CD4-positive, alpha-beta T cell (primary cell): ENCODE results near the gene FOLR3. TPM values are rescaled to one million over a fixed set of nuclear protein-coding genes. Genes with fewer than 3 reads are reported as not detected.

ENCODE experiments used
- ATAC-seq: fragments of 200-7000 bp; cut with Tn5 transposase; one replicate; pipeline ENCODE4 v1.10.0; 2022; ENCODE audit warnings: mild to moderate bottlenecking; ENCODE audit not compliant: poor library complexity
- CTCF ChIA-PET: fragments of 350-600 bp; sonication (Branson Sonifier 250); formaldehyde crosslinking; loops from one replicate; lab custom pipeline; 2021; ENCODE audit warnings: antibody characterized with exemption, inconsistent platforms; lab: Charles Lee
- POLR2A ChIA-PET: fragments of 350-600 bp; sonication (Branson Sonifier 250); formaldehyde crosslinking; loops from one replicate; lab custom pipeline; 2021; ENCODE audit warnings: antibody characterized with exemption, inconsistent platforms; lab: Charles Lee
- DNase-seq, 14 experiments: peaks; one replicate each; pipeline ENCODE4 v3.0.0-alpha.2; 2013 to 2020; ENCODE audit warnings: mixed read lengths in 2 of 14
- H3K27ac ChIP-seq, 2 donors: one replicate each; pipeline versions ENCODE4 v1.5.1 to v1.7.0; 2013; ENCODE audit warnings: low read length in 2 of 2, low read depth in 1 of 2, mild to moderate bottlenecking in 1 of 2
- H3K27me3 ChIP-seq, 2 experiments: 1 replicate in 1 of 2; 2 replicates in 1 of 2; pipeline versions ENCODE4 v1.6.1 to v1.7.0; 2013; ENCODE audit warnings: low read length in 2 of 2, control low read depth in 1 of 2, mild to moderate bottlenecking in 1 of 2, moderate library complexity in 1 of 2; ENCODE audit not compliant: insufficient read depth in 2 of 2, control insufficient read depth in 1 of 2
- H3K36me3 ChIP-seq: one replicate; pipeline ENCODE4 v1.6.1; 2013; ENCODE audit warnings: low read length, control low read depth; ENCODE audit not compliant: insufficient read depth
- H3K4me1 ChIP-seq: one replicate; pipeline ENCODE4 v1.6.1; 2013; ENCODE audit warnings: low read length, control low read depth; ENCODE audit not compliant: insufficient read depth
- H3K4me3 ChIP-seq: one replicate; pipeline ENCODE4 v1.5.1; 2013; ENCODE audit warnings: mild to moderate bottlenecking, low read length, moderate library complexity
- H3K9me3 ChIP-seq, 2 experiments: 1 replicate in 1 of 2; 2 replicates in 1 of 2; pipeline versions ENCODE4 v1.6.1 to v1.7.0; 2013; ENCODE audit warnings: low read length in 2 of 2, mild to moderate bottlenecking in 2 of 2, control low read depth in 1 of 2, moderate library complexity in 1 of 2; ENCODE audit not compliant: control insufficient read depth in 1 of 2, insufficient read depth in 1 of 2
- H3K27ac Mint-ChIP-seq: one replicate; pipeline ENCODE4 v1.8.0; 2020; ENCODE audit warnings: mixed read lengths
- H3K27me3 Mint-ChIP-seq: one replicate; pipeline ENCODE4 v1.8.0; 2021; ENCODE audit warnings: mixed read lengths
- H3K36me3 Mint-ChIP-seq: one replicate; pipeline ENCODE4 v1.8.0; 2021; ENCODE audit warnings: low read depth, mixed read lengths
- H3K4me1 Mint-ChIP-seq: one replicate; pipeline ENCODE4 v1.8.0; 2021; ENCODE audit warnings: low read depth, mixed read lengths
- H3K4me3 Mint-ChIP-seq: one replicate; pipeline ENCODE4 v1.8.0; 2020; ENCODE audit warnings: mild to moderate bottlenecking, mixed read lengths
- H3K9me3 Mint-ChIP-seq: one replicate; pipeline ENCODE4 v1.8.0; 2020; ENCODE audit warnings: mixed read lengths
- CTCF ChIP-seq: fragments of 200-600 bp; IDR thresholded peaks from one replicate; pipeline ENCODE4 v1.8.0; 2022; ENCODE audit warnings: antibody characterized with exemption, mild to moderate bottlenecking
- intact Hi-C, 2 experiments: fragments of 100-400 bp; cut with DNase I in 1 of 2; cut with micrococcal nuclease in 1 of 2; formaldehyde crosslinking; loops; one replicate each; pipeline versions ENCODE4 v1.15.1 to v1.9.0; 2023 to 2025; cut with DNase I, micrococcal nuclease
- total RNA-seq, 174 experiments: library from RNA in 2 of 174; stranded (reverse) in 2 of 174; gene quantifications; one replicate each; pipeline ENCODE4 v1.2.3 and lab custom pipeline; 2021 to 2026

FOLR3 gene
- total RNA-seq, 2 experiments from 2014 or later, result 0.47 TPM; not detected in 1

DNA sequence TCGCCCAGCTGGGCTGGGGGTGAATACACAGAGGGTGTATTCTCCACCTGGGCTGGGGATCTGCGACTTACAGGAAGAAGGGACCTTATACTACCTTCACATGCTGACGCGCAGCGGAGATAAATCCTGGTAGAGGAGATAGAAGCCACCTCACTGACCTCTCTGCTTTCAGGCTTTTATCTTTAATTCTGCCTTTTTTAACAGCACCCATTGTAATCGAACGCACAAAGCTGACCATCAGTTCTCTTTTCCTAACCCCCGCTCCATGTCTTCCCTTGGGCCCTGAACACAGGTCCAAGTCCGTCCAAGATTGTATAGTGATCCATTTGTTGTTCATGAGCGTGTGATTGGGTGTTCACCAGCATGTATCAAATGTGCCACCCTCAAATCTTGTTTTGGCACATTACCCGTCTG is 31.8 kb upstream of the FOLR3 start:
- POLR2A ChIA-PET, result interaction anchor here (4.3 kb wide), 1 partner anchor 9 kb away, joined by 19 read pairs; the partner anchor contains the start of gene ANAPC15
- ATAC-seq, result no peak

GRCh38 chr11:72105888-72106287 is 29.6 kb upstream of the FOLR3 start, which contains the start of gene TOMT:
TSS of gene TOMT (plus strand) at chr11:72105924. CDS start at chr11:72105952, 28 bp downstream.
- H3K27me3 Mint-ChIP-seq, result no peaks in the 10 kb centered on the region
- H3K4me3 ChIP-seq, result no peak within 1 kb of the TSS
- H3K9me3 ChIP-seq, result no peaks in the 10 kb centered on the region
- H3K27ac Mint-ChIP-seq, result peak within 1 kb of the TSS; percentile 98
- intact Hi-C loops, result loop anchor here in 1 of 2 experiments (2.0 to 10.0 kb wide), 2 partner anchors 177 to 311 kb away; partner anchors contain the start of genes RNF121 and XNDC1N
- H3K36me3 ChIP-seq, result peaks cover 30% of the 10 kb centered on the region
- H3K9me3 Mint-ChIP-seq, result no peaks in the 10 kb centered on the region
- peak within 1 kb of the TSS; percentile 49 for H3K4me3 Mint-ChIP-seq
- ChIA-PET POLR2A (no interaction called here), CTCF (interaction anchor here (1.0 kb wide), 1 partner anchor 81 kb away, joined by 4 read pairs; no protein-coding TSS in a partner anchor)
- peaks cover 40% of the 10 kb centered on the region for H3K4me1 Mint-ChIP-seq
- peaks cover 45% of the 10 kb centered on the region for H3K36me3 Mint-ChIP-seq
- H3K4me1 ChIP-seq, result peaks cover 27% of the 10 kb centered on the region
- no peak for ATAC-seq
- no peak for TF ChIP-seq CTCF
- H3K27me3 ChIP-seq, result no peaks in the 10 kb centered on the region
- no peak within 1 kb of the TSS for H3K27ac ChIP-seq
- no peak for DNase-seq

More for the DNA sequence above, 31.8 kb upstream of the FOLR3 start:
- CTCF ChIA-PET, result no interaction called here
- no peak for DNase-seq
- peak overlapping the region; percentile 98 for H3K27ac Mint-ChIP-seq
- peak overlapping the region; percentile 91 for H3K4me3 Mint-ChIP-seq
- peaks cover 49% of the 10 kb centered on the region for H3K4me1 Mint-ChIP-seq
- Histone ChIP-seq H3K4me1 (peaks cover 34% of the 10 kb centered on the region), H3K4me3 (peak overlapping the region; percentile 93), H3K27ac (peak overlapping the region; percentile 79 to 92), H3K9me3 (no peaks in the 10 kb centered on the region), H3K36me3 (peaks cover 20% of the 10 kb centered on the region), H3K27me3 (no peaks in the 10 kb centered on the region)
- peaks cover 51% of the 10 kb centered on the region for H3K36me3 Mint-ChIP-seq
- no peaks in the 10 kb centered on the region for H3K27me3 Mint-ChIP-seq
- intact Hi-C loops, result loop anchor here (1.0 to 10.0 kb wide), 4 partner anchors 9 to 309 kb away; partner anchors contain the start of genes ANAPC15 (in 2 of the 2), LRRC51 (in 1 of the 2), NUMA1 (in 1 of the 2) and RNF121 (in 1 of the 2)
- TF ChIP-seq CTCF, result no peak
- H3K9me3 Mint-ChIP-seq, result no peaks in the 10 kb centered on the region

DNA sequence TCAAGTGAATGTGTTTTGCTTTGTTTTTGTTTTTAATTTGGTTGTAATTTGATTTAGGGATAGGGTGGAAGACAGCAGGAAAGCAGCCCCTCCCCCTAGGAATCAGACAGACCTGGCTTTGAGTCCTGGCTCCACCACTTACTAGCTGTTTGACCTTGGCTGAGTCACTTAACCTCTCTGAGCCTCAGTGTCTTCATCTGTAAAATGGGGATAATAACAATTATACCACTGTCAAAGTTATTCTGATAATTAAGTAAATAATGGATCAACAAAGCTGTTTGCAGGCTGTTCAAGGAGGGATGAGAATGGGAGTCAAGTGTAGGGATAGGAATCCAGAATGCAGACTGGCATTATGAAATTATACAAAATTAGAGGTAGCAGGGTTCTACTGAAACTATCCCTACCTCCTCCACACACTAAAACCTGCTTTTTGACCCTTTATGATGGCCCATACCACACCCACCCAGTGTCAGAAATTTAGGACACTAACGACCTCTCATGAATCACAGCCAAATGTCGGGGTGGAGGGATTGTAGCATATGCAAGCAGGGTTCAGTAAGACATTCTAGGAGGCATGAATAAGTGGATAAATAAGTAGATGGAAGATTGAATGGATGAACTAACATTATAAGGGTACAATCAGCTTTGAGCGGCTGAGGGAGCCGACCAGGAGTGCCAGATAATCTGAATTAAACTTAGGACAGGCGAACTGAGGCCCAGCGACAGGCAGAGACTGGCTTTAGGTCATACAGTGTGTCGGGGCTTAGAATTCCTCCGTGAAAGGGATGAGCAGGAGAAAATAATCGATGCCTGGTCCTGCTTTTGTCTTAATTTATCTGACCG is 24.0 kb upstream of the FOLR3 start:
- no peaks in the 10 kb centered on the region for H3K27me3 Mint-ChIP-seq
- peak overlapping the region; percentile 68 for H3K4me3 ChIP-seq
- ATAC-seq (no peak), DNase-seq (no peak)
- peaks cover 25% of the 10 kb centered on the region for H3K36me3 ChIP-seq
- peak overlapping the region; percentile 93 for H3K4me3 Mint-ChIP-seq
- H3K27ac ChIP-seq, result peak overlapping the region; percentile 97 to 98
- H3K9me3 Mint-ChIP-seq, result no peaks in the 10 kb centered on the region
- H3K9me3 ChIP-seq, result no peaks in the 10 kb centered on the region
- peaks cover 17% of the 10 kb centered on the region for H3K4me1 ChIP-seq
- no peak for TF ChIP-seq CTCF
- peak overlapping the region; percentile 98 for H3K27ac Mint-ChIP-seq
- ChIA-PET CTCF (interaction anchor here (0.6 to 2.3 kb wide), 5 partner anchors 20 to 83 kb away, joined by 3 to 10 read pairs (median 4); no protein-coding TSS in a partner anchor), POLR2A (interaction anchor here (0.8 to 3.4 kb wide), 15 partner anchors 10 to 308 kb away, joined by 3 to 52 read pairs (median 4); partner anchors contain the start of genes IL18BP, LAMTOR1, RNF121 and XNDC1N)
- peaks cover 19% of the 10 kb centered on the region for H3K4me1 Mint-ChIP-seq
- H3K36me3 Mint-ChIP-seq, result peaks cover 41% of the 10 kb centered on the region
- no peaks in the 10 kb centered on the region for H3K27me3 ChIP-seq
- intact Hi-C loops, result loop anchor here (1.0 to 10.0 kb wide), 11 partner anchors 8 to 1766 kb away; partner anchors contain the start of genes LAMTOR1 (in 2 of the 2), LRRC51 (in 2 of the 2), NUMA1 (in 2 of the 2) and XNDC1N (in 2 of the 2)
